ENCODE results near the gene SLC28A2.
A peak's percentile ranks its signal among the peaks of the same experiment; 100 is the strongest.

SLC28A2 gene

DNA sequence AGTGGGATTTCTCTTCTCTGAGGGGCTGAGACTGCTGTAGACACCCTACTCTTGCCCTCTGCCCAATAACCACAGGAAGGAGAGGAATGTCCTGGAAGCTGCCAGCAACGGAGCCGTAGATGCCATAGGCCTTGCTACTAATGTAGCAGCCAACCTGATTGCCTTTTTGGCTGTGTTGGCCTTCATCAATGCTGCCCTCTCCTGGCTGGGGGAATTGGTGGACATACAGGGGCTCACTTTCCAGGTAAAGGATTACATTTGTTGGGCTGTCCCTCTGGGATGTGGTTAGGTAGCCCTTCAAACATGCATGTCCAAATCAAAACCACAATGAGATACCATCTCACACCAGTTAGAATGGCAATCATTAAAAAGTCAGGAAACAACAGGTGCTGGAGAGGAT lies 16.1 kb downstream of the SLC28A2 start:
- no peaks in the 10 kb centered on the region for H4K20me1 ChIP-seq (ENCODE audit: insufficient read depth, low read length)
- H3F3A ChIP-seq (ENCODE audit: insufficient read depth, low read length): no peaks in the 10 kb centered on the region
- DNase-seq: no peak
- no peaks in the 10 kb centered on the region for H3K4me1 ChIP-seq (ENCODE audit: low read length)
- no peak overlapping the region for H3K4me3 ChIP-seq (ENCODE audit: low read length)
- TF ChIP-seq EZH2 (optimal IDR thresholded peaks at IDR 0.05; ENCODE audit: low read depth, low read length) (no peak), EZH2phosphoT487 (IDR thresholded peaks at IDR 0.05; ENCODE audit: low read length) (no peak)
- TF ChIP-seq, protein P1, sequence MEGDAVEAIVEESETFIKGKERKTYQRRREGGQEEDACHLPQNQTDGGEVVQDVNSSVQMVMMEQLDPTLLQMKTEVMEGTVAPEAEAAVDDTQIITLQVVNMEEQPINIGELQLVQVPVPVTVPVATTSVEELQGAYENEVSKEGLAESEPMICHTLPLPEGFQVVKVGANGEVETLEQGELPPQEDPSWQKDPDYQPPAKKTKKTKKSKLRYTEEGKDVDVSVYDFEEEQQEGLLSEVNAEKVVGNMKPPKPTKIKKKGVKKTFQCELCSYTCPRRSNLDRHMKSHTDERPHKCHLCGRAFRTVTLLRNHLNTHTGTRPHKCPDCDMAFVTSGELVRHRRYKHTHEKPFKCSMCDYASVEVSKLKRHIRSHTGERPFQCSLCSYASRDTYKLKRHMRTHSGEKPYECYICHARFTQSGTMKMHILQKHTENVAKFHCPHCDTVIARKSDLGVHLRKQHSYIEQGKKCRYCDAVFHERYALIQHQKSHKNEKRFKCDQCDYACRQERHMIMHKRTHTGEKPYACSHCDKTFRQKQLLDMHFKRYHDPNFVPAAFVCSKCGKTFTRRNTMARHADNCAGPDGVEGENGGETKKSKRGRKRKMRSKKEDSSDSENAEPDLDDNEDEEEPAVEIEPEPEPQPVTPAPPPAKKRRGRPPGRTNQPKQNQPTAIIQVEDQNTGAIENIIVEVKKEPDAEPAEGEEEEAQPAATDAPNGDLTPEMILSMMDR (IDR thresholded peaks at IDR 0.05; ENCODE audit: low read length): peak; percentile 15
- H3K36me3 ChIP-seq (replicated peaks; ENCODE audit: insufficient read depth, low read length): no peaks in the 10 kb centered on the region
- no peak overlapping the region for H3K9ac ChIP-seq (ENCODE audit: low read length)
- H3K9me2 ChIP-seq (replicated peaks; ENCODE audit: insufficient read depth, low read length): no peaks in the 10 kb centered on the region
- no peaks in the 10 kb centered on the region for H3K79me2 ChIP-seq (ENCODE audit: low read length)
- H3K27ac ChIP-seq (ENCODE audit: low read length): no peak overlapping the region
- H3K4me2 ChIP-seq (ENCODE audit: low read depth, low read length): no peak overlapping the region
- no peak overlapping the region for H2AFZ ChIP-seq (ENCODE audit: low read length)
- no peaks in the 10 kb centered on the region for H3K9me3 ChIP-seq (replicated peaks; ENCODE audit: insufficient read depth, low read length)
- H3K27me3 ChIP-seq (replicated peaks; ENCODE audit: insufficient read depth, low read length): no peaks in the 10 kb centered on the region

DNA sequence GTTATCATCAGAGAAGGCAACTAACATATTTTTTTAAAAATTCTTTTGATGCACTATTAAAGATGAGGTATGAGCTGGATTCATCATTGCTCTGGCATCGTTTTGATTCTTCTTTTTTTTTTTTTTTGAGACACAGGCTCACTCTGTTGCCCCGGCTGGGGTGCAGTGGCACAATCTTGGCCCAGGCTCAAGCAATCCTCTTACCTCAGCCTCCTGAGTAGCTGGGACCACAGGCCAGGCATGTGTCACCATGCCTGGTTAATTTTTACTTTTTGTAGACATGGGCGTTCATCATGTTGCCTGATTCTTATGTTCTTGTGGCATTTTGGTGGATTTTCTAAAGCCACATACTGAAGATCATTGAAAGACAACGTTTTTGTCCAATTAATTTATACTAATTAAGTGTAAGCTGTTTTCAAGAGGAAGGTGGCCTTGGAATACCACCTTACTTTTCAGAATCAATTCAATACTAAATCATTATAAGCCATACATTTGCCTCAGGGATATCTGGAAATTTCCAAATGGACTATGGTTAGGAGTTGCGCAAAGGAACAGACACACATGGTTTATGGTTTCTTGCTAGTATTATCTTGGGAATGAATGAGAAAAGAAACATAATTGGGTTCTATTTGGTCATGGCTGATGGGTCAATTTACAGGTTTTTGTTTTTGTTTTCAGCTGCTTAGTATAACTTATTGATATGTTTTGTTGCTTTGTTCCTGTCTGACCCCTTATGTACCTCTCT lies 22.8 kb downstream of the SLC28A2 start:
- Histone ChIP-seq H3K4me3 (ENCODE audit: low read length) (no peak overlapping the region), H3K4me2 (ENCODE audit: low read depth, low read length) (no peak overlapping the region), H3K4me1 (ENCODE audit: low read length) (peaks cover 8% of the 10 kb centered on the region), H3K9me2 (replicated peaks; ENCODE audit: insufficient read depth, low read length) (no peaks in the 10 kb centered on the region), H3F3A (ENCODE audit: insufficient read depth, low read length) (peaks cover 5% of the 10 kb centered on the region; the same call in 1 of the 2 replicates), H2AFZ (ENCODE audit: low read length) (no peak overlapping the region), H4K20me1 (ENCODE audit: insufficient read depth, low read length) (no peaks in the 10 kb centered on the region), H3K36me3 (replicated peaks; ENCODE audit: insufficient read depth, low read length) (no peaks in the 10 kb centered on the region), H3K9ac (ENCODE audit: low read length) (no peak overlapping the region), H3K27ac (ENCODE audit: low read length) (no peak overlapping the region), H3K79me2 (ENCODE audit: low read length) (peaks cover 5% of the 10 kb centered on the region; the same call in 1 of the 2 replicates), H3K27me3 (replicated peaks; ENCODE audit: insufficient read depth, low read length) (no peaks in the 10 kb centered on the region), H3K9me3 (replicated peaks; ENCODE audit: insufficient read depth, low read length) (no peaks in the 10 kb centered on the region)
- DNase-seq: no peak
- TF ChIP-seq EZH2phosphoT487 (IDR thresholded peaks at IDR 0.05; ENCODE audit: low read length): no peak
- TF ChIP-seq EZH2 (optimal IDR thresholded peaks at IDR 0.05; ENCODE audit: low read depth, low read length): no peak
- TF ChIP-seq, protein P1 (IDR thresholded peaks at IDR 0.05; ENCODE audit: low read length): no peak

DNA sequence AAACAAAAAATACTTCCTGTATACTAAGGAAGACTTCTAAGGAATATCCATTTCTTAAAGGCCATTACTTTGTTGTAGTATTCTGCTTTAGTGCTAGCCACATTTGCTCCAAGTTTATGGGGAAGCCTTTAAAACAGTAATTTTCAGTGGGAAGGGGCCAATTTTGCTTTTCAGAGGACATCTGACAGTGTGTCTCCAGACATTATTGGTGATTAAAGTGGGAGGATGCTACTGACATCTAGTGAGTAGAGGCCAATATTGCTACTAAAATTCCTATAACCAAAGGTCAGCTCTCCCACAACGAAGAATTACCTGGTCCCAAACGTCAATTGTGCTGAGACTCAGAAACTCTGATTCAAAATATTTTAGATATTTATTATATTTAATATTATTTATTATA lies 24.8 kb downstream of the SLC28A2 start:
- DNase-seq: peak; percentile 19
- Histone ChIP-seq H3K27ac (ENCODE audit: low read length) (no peak overlapping the region), H2AFZ (ENCODE audit: low read length) (no peak overlapping the region)

More for the DNA sequence above, 24.8 kb downstream of the SLC28A2 start:
- Histone ChIP-seq H3K9me3 (replicated peaks; ENCODE audit: insufficient read depth, low read length) (no peaks in the 10 kb centered on the region), H3F3A (ENCODE audit: insufficient read depth, low read length) (peaks cover 5% of the 10 kb centered on the region; the same call in 1 of the 2 replicates), H3K9me2 (replicated peaks; ENCODE audit: insufficient read depth, low read length) (no peaks in the 10 kb centered on the region), H3K4me1 (ENCODE audit: low read length) (peaks cover 9% of the 10 kb centered on the region), H3K79me2 (ENCODE audit: low read length) (peaks cover 5% of the 10 kb centered on the region; the same call in 1 of the 2 replicates), H4K20me1 (ENCODE audit: insufficient read depth, low read length) (no peaks in the 10 kb centered on the region), H3K36me3 (replicated peaks; ENCODE audit: insufficient read depth, low read length) (no peaks in the 10 kb centered on the region), H3K4me3 (ENCODE audit: low read length) (no peak overlapping the region), H3K27me3 (replicated peaks; ENCODE audit: insufficient read depth, low read length) (no peaks in the 10 kb centered on the region), H3K9ac (ENCODE audit: low read length) (no peak overlapping the region), H3K4me2 (ENCODE audit: low read depth, low read length) (no peak overlapping the region)
- TF ChIP-seq, protein P1 (IDR thresholded peaks at IDR 0.05; ENCODE audit: low read length): peak; percentile 45
- no peak for TF ChIP-seq EZH2 (optimal IDR thresholded peaks at IDR 0.05; ENCODE audit: low read depth, low read length)

Data from MM.1S (cell line).